AG04450 (cell line): ENCODE measurements around the gene TPSB2. TPM values are rescaled to one million over a fixed set of nuclear protein-coding genes. Genes with fewer than 3 reads are reported as not detected.

ENCODE experiments used
- CTCF ChIA-PET: fragments of 300-600, 350-600 bp; formaldehyde crosslinking; extraction: SDS; loops from one replicate; lab custom pipeline; 2022; ENCODE audit warnings: antibody characterized with exemption, inconsistent platforms; lab: Charles Lee
- POLR2A ChIA-PET: fragments of 350-600 bp; formaldehyde crosslinking; extraction: SDS; loops from one replicate; lab custom pipeline; 2021; ENCODE audit warnings: antibody characterized with exemption, inconsistent platforms; lab: Yijun Ruan, JAX
- DNase-seq: peaks from one replicate; pipeline ENCODE4 v3.0.0-alpha.2; 2011; ENCODE audit warnings: low read depth, low spot score
- H3K27ac ChIP-seq: one replicate; pipeline ENCODE4 v1.5.1; 2012; ENCODE audit warnings: low read depth, low read length, control low read depth
- H3K27me3 ChIP-seq: one replicate; pipeline ENCODE4 v1.6.0; 2012; ENCODE audit warnings: low read length; ENCODE audit not compliant: control insufficient read depth, insufficient read depth
- H3K4me3 ChIP-seq: 2 replicates; pipeline ENCODE4 v1.5.1; 2011; ENCODE audit warnings: mild to moderate bottlenecking, low read depth, low read length, control low read depth
- H3K9me3 ChIP-seq: 2 replicates; pipeline ENCODE4 v1.5.1; 2012; ENCODE audit warnings: low read length; ENCODE audit not compliant: control insufficient read depth, insufficient read depth
- CTCF ChIP-seq: IDR thresholded peaks from 2 replicates; pipeline ENCODE4 v1.5.1; 2011; ENCODE audit warnings: low read depth, low read length, control low read depth, inconsistent platforms
- polyA plus RNA-seq: library from polyadenylated mRNA; depleted of rRNA; stranded (reverse); fragments of >200 nt; gene quantifications from 2 replicates; pipeline ENCODE4 v1.2.3, GENCODE V29; 2011

The TPSB2 gene
- polyA plus RNA-seq, 1 experiment, result not detected

GRCh38 chr16:1206326-1206725, 23.7 kb downstream of the TPSB2 start:
- Histone ChIP-seq H3K9me3 (peaks cover 28% of the 10 kb centered on the region; the same call in 1 of the 2 replicates), H3K4me3 (no peak overlapping the region), H3K27me3 (no peaks in the 10 kb centered on the region), H3K27ac (no peak overlapping the region)
- ChIA-PET POLR2A (no interaction called here), CTCF (no interaction called here)
- TF ChIP-seq CTCF, result no peak
- DNase-seq, result no peak

GRCh38 chr16:1204933-1205332, 25.1 kb downstream of the TPSB2 start:
- CTCF ChIA-PET, result no interaction called here
- Histone ChIP-seq H3K4me3 (no peak overlapping the region), H3K9me3 (peaks cover 28% of the 10 kb centered on the region; the same call in 1 of the 2 replicates), H3K27me3 (no peaks in the 10 kb centered on the region), H3K27ac (no peak overlapping the region)
- POLR2A ChIA-PET, result no interaction called here
- no peak for TF ChIP-seq CTCF
- no peak for DNase-seq

DNA sequence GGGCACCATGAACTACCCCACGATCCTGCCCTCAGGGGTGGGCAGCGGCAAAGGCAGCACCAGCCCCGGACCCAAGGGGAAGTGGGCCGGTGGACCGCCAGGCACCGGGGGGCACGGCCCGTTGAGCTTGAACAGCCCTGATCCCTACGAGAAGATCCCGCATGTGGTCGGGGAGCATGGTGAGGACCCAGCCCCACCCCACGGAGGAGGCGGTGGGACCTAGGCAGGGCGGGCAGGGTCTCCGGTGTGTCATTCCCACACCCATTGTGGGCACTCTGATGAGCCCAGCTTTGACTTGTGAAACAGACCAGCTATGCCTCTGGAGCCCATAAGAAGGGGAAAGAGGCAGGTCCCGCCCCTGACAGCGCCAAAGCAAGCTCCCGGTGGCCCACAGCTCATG, 27.7 kb downstream of the TPSB2 start:
- no peaks in the 10 kb centered on the region for H3K27me3 ChIP-seq
- TF ChIP-seq CTCF, result no peak

GRCh38 chr16:1201444-1201843, 28.5 kb downstream of the TPSB2 start:
- Histone ChIP-seq H3K4me3 (no peak overlapping the region), H3K27ac (no peak overlapping the region), H3K9me3 (peaks cover 34% of the 10 kb centered on the region; the same call in 1 of the 2 replicates), H3K27me3 (no peaks in the 10 kb centered on the region)
- no peak for TF ChIP-seq CTCF
- ChIA-PET CTCF (no interaction called here), POLR2A (no interaction called here)
- DNase-seq, result no peak

More for the DNA sequence above, 27.7 kb downstream of the TPSB2 start:
- peaks cover 34% of the 10 kb centered on the region; the same call in 1 of the 2 replicates for H3K9me3 ChIP-seq
- H3K4me3 ChIP-seq, result no peak overlapping the region
- no peak overlapping the region for H3K27ac ChIP-seq
- POLR2A ChIA-PET, result no interaction called here
- DNase-seq, result no peak
- CTCF ChIA-PET, result no interaction called here

DNA sequence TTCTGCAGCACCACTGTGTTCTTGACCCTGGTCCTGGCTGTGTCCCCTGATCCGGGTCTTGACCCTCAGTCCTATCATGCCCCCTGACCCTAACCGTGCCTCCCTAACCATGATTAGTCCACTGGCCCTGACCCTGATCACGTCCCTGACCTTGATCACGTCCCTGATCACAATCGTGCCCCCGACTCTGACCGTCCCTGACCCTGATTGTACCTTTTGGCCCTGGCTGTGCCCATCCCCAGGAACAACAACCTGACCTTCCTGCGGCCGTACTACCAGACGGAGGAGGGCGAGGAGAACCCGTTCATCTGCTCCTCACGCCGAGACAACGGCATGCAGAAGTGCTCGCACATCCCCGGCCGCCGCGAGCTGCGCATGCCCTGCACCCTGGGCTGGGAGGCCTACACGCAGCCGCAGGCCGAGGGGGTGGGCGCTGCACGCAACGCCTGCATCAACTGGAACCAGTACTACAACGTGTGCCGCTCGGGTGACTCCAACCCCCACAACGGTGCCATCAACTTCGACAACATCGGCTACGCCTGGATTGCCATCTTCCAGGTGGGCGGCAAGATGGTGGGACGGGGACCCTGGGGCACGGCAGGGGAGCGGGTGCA, 29.9 kb downstream of the TPSB2 start:
- ChIA-PET POLR2A (no interaction called here), CTCF (no interaction called here)
- DNase-seq, result no peak

More for the DNA sequence above, 29.9 kb downstream of the TPSB2 start:
- Histone ChIP-seq H3K27me3 (no peaks in the 10 kb centered on the region), H3K4me3 (no peak overlapping the region), H3K9me3 (peaks cover 34% of the 10 kb centered on the region; the same call in 1 of the 2 replicates), H3K27ac (no peak overlapping the region)
- no peak for TF ChIP-seq CTCF
